Mesenchymal stem cell (in vitro differentiated cells and primary cell): ENCODE results near the gene JMJD6.
A peak's percentile ranks its signal among the peaks of the same experiment; 100 is the strongest.
"Not testable (repeated sequence)": the region's sequence is repeated elsewhere in the genome, so short reads cannot be mapped to it uniquely, and the experiment has no call there.

ENCODE experiments used
- DNase-seq: peaks from one replicate; pipeline ENCODE4 v3.0.0-alpha.2; 2013
- H2AFZ ChIP-seq: one replicate; pipeline ENCODE4 v1.6.1; 2013; ENCODE audit warnings: low read depth, mild to moderate bottlenecking, control low read depth, inconsistent platforms, low read length, moderate library complexity
- H2AK5ac ChIP-seq: 2 replicates; pipeline ENCODE4 v1.6.1; 2013; ENCODE audit warnings: low read length, moderate library complexity, mild to moderate bottlenecking, inconsistent platforms; ENCODE audit not compliant: severe bottlenecking
- H2BK120ac ChIP-seq: one replicate; pipeline ENCODE4 v1.6.1; 2013; ENCODE audit warnings: low read depth, mild to moderate bottlenecking, inconsistent platforms, low read length, moderate library complexity
- H2BK12ac ChIP-seq, 2 experiments: one replicate each; pipeline ENCODE4 v1.6.1; 2013; ENCODE audit warnings: inconsistent platforms in 2 of 2, low read length in 2 of 2, mild to moderate bottlenecking in 2 of 2, moderate library complexity in 2 of 2, control low read depth in 1 of 2
- H2BK15ac ChIP-seq: one replicate; pipeline ENCODE4 v1.6.1; 2013; ENCODE audit warnings: mild to moderate bottlenecking, low read depth, inconsistent platforms; ENCODE audit not compliant: poor library complexity, severe bottlenecking
- H2BK5ac ChIP-seq: 2 replicates; pipeline ENCODE4 v1.6.1; 2013; ENCODE audit warnings: low read depth, mild to moderate bottlenecking, low read length, control low read depth, inconsistent platforms; ENCODE audit not compliant: poor library complexity, severe bottlenecking
- H3K14ac ChIP-seq, 2 experiments: one replicate each; pipeline ENCODE4 v1.6.1; 2013; ENCODE audit warnings: inconsistent platforms in 2 of 2, low read length in 2 of 2, control low read depth in 1 of 2, mild to moderate bottlenecking in 1 of 2, moderate library complexity in 1 of 2
- H3K18ac ChIP-seq, 2 experiments: one replicate each; pipeline ENCODE4 v1.6.1; 2013; ENCODE audit warnings: inconsistent platforms in 2 of 2, low read length in 2 of 2, control low read depth in 1 of 2, low read depth in 1 of 2, mild to moderate bottlenecking in 1 of 2
- H3K23ac ChIP-seq, 2 experiments: one replicate each; pipeline ENCODE4 v1.6.1; 2013; ENCODE audit warnings: inconsistent platforms in 2 of 2, low read length in 2 of 2, mild to moderate bottlenecking in 2 of 2, moderate library complexity in 2 of 2, control low read depth in 1 of 2
- H3K27ac ChIP-seq: 2 replicates; pipeline ENCODE4 v1.5.1; 2013; ENCODE audit warnings: mild to moderate bottlenecking, moderate library complexity, low read length, control low read depth, inconsistent platforms; ENCODE audit not compliant: poor library complexity, severe bottlenecking
- H3K27me3 ChIP-seq, 2 experiments: 2 replicates each; pipeline versions ENCODE4 v1.6.1 to v1.7.0; 2013; ENCODE audit warnings: low read length in 2 of 2, mild to moderate bottlenecking in 2 of 2, moderate library complexity in 2 of 2, control low read depth in 1 of 2, inconsistent platforms in 1 of 2; ENCODE audit not compliant: control insufficient read depth in 1 of 2, insufficient read depth in 1 of 2
- H3K36me3 ChIP-seq, 2 experiments: 2 replicates each; pipeline versions ENCODE4 v1.6.1 to v1.7.0; 2013; ENCODE audit warnings: low read length in 2 of 2, control low read depth in 1 of 2, inconsistent platforms in 1 of 2, low read depth in 1 of 2, mild to moderate bottlenecking in 1 of 2; ENCODE audit not compliant: insufficient read depth in 2 of 2, control insufficient read depth in 1 of 2
- H3K4ac ChIP-seq, 2 experiments: one replicate each; pipeline ENCODE4 v1.6.1; 2013; ENCODE audit warnings: inconsistent platforms in 2 of 2, low read length in 2 of 2, mild to moderate bottlenecking in 2 of 2, moderate library complexity in 2 of 2, control low read depth in 1 of 2, low read depth in 1 of 2
- H3K4me1 ChIP-seq: 2 replicates; pipeline ENCODE4 v1.6.1; 2013; ENCODE audit warnings: low read depth, low read length, control low read depth; ENCODE audit not compliant: control insufficient read depth, insufficient read depth
- H3K4me2 ChIP-seq: 2 replicates; pipeline ENCODE4 v1.6.1; 2013; ENCODE audit warnings: low read length, mild to moderate bottlenecking, inconsistent platforms; ENCODE audit not compliant: poor library complexity, severe bottlenecking
- H3K4me3 ChIP-seq, 2 experiments: 2 replicates each; pipeline versions ENCODE4 v1.5.1 to v1.7.0; 2013; ENCODE audit warnings: low read length in 2 of 2, mild to moderate bottlenecking in 2 of 2, control low read depth in 1 of 2, low read depth in 1 of 2; ENCODE audit not compliant: insufficient read depth in 1 of 2
- H3K79me1 ChIP-seq: replicated peaks from 2 replicates; pipeline ENCODE4 v1.6.1; 2013; ENCODE audit warnings: mild to moderate bottlenecking, control low read depth, low read length, inconsistent platforms; ENCODE audit not compliant: poor library complexity, severe bottlenecking
- H3K9ac ChIP-seq: 2 replicates; pipeline ENCODE4 v1.7.0; 2013; ENCODE audit warnings: mild to moderate bottlenecking, low read length, moderate library complexity
- H3K9me3 ChIP-seq: 2 replicates; pipeline ENCODE4 v1.7.0; 2013; ENCODE audit warnings: mild to moderate bottlenecking, low read length; ENCODE audit not compliant: control insufficient read depth
- H4K8ac ChIP-seq: one replicate; pipeline ENCODE4 v1.6.1; 2013; ENCODE audit warnings: inconsistent platforms, mild to moderate bottlenecking, low read length, moderate library complexity
- H4K91ac ChIP-seq: one replicate; pipeline ENCODE4 v1.6.1; 2013; ENCODE audit warnings: mild to moderate bottlenecking, low read length, inconsistent platforms
- WGBS: methylation state at CpG from one replicate; pipeline ENCODE4 v1.1.7; 2013; ENCODE audit warnings: mixed read lengths; 5-methylcytosine and 5-hydroxymethylcytosine counted together

The JMJD6 gene

GRCh38 chr17:76731800-76732733, 5.7 kb upstream of the JMJD6 start:
- not testable (repeated sequence) for H4K8ac ChIP-seq, H3K79me1 ChIP-seq, H3K4me2 ChIP-seq, H3K4me1 ChIP-seq, H2BK120ac ChIP-seq, H2BK5ac ChIP-seq, H3K18ac ChIP-seq, H2AFZ ChIP-seq, H3K23ac ChIP-seq, H3K14ac ChIP-seq, H3K4ac ChIP-seq, H3K27ac ChIP-seq, H3K27me3 ChIP-seq, DNase-seq, H3K9me3 ChIP-seq, H2BK15ac ChIP-seq, H2AK5ac ChIP-seq, H4K91ac ChIP-seq, H2BK12ac ChIP-seq
- Histone ChIP-seq H3K4me3 (peak overlapping the region in 1 of 2 experiments; percentile 0), H3K9ac (peak overlapping the region; percentile 3), H3K36me3 (peaks cover 12 to 63% of the 10 kb centered on the region in 2 experiments)
- 91% methylated on average over 11 of the region's 13 CpGs for WGBS

GRCh38 chr17:76727745-76728456, 1.5 kb upstream of the JMJD6 start:
- Histone ChIP-seq H3K18ac (peak overlapping the region in 1 of 2 experiments; percentile 46), H3K27ac (peak overlapping the region; percentile 99), H3K9me3 (no peaks in the 10 kb centered on the region), H2BK120ac (no peak overlapping the region), H3K14ac (no peak overlapping the region), H3K9ac (peak overlapping the region; percentile 94), H3K4me1 (peaks cover 16% of the 10 kb centered on the region), H3K4me3 (peak overlapping the region; percentile 11 to 97), H3K79me1 (peaks cover 2% of the 10 kb centered on the region), H3K4me2 (peak overlapping the region; percentile 89), H3K36me3 (peaks cover 19 to 53% of the 10 kb centered on the region in 2 experiments), H2BK15ac (no peak overlapping the region), H4K8ac (no peak overlapping the region), H3K4ac (no peak overlapping the region), H3K27me3 (no peaks in the 10 kb centered on the region), H3K23ac (no peak overlapping the region), H2BK5ac (no peak overlapping the region), H4K91ac (no peak overlapping the region), H2AFZ (no peak overlapping the region), H2BK12ac (peak overlapping the region in 1 of 2 experiments; percentile 42), H2AK5ac (peak overlapping the region; percentile 37)
- WGBS = 85% methylated on average over 16 of the region's 18 CpGs
- peak; percentile 68 for DNase-seq

GRCh38 chr17:76726776-76727718, 641 bp upstream of the JMJD6 start, which contains the start of gene METTL23:
METTL23 (plus strand) TSS chr17:76726839; CDS start chr17:76729711, 2,872 bp downstream.
- H3K27ac ChIP-seq = peak within 1 kb of the TSS; percentile 99
- peak within 1 kb of the TSS; percentile 98 for H3K4ac ChIP-seq
- no peaks in the 10 kb centered on the region for H3K9me3 ChIP-seq
- peak within 1 kb of the TSS; percentile 95 to 97 for H3K14ac ChIP-seq
- H3K9ac ChIP-seq = peak within 1 kb of the TSS; percentile 94
- H3K27me3 ChIP-seq = no peaks in the 10 kb centered on the region
- peak within 1 kb of the TSS; percentile 89 for H2AFZ ChIP-seq
- H3K79me1 ChIP-seq = peaks cover 4% of the 10 kb centered on the region
- peak within 1 kb of the TSS; percentile 94 for H2BK15ac ChIP-seq
- H2BK12ac ChIP-seq = peak within 1 kb of the TSS; percentile 66 to 80
- WGBS = 4% methylated on average over 60 of the region's 71 CpGs
- peak within 1 kb of the TSS; percentile 97 to 99 for H3K4me3 ChIP-seq
- H2BK120ac ChIP-seq = peak within 1 kb of the TSS; percentile 89
- peak within 1 kb of the TSS; percentile 79 to 100 for H3K23ac ChIP-seq
- H4K91ac ChIP-seq = peak within 1 kb of the TSS; percentile 98
- DNase-seq = peak; percentile 82
- H3K4me2 ChIP-seq = peak within 1 kb of the TSS; percentile 96
- H3K4me1 ChIP-seq = peaks cover 16% of the 10 kb centered on the region
- peaks cover 24 to 52% of the 10 kb centered on the region in 2 experiments for H3K36me3 ChIP-seq
- peak within 1 kb of the TSS; percentile 97 for H2BK5ac ChIP-seq
- H2AK5ac ChIP-seq = peak within 1 kb of the TSS; percentile 70
- H4K8ac ChIP-seq = peak within 1 kb of the TSS; percentile 97
- H3K18ac ChIP-seq = peak within 1 kb of the TSS; percentile 99
